HG02973 (cell line): ENCODE measurements around the gene TOP1.
"Not testable (repeated sequence)": the region's sequence is repeated elsewhere in the genome, so short reads cannot be mapped to it uniquely, and the experiment has no call there.

Experiments
- ATAC-seq: cut with Tn5 transposase; IDR thresholded peaks from one replicate; pipeline ENCODE4 v1.9.1; 2021; ENCODE audit warnings: moderate library complexity; ENCODE audit not compliant: unreplicated experiment

The TOP1 gene

GRCh38 chr20:41003936-41004294, 24.7 kb upstream of the TOP1 start:
- not testable (repeated sequence) for ATAC-seq

GRCh38 chr20:41004531-41005360, 23.9 kb upstream of the TOP1 start:
- no peak for ATAC-seq

GRCh38 chr20:41005361-41005729, 23.3 kb upstream of the TOP1 start:
- no peak for ATAC-seq

- ATAC-seq = no peak
These were observed 22.3 kb upstream of the TOP1 start for GRCh38 chr20:41006126-41006935.

- ATAC-seq = no peak
These were observed 21.6 kb upstream of the TOP1 start for GRCh38 chr20:41006936-41007474.

GRCh38 chr20:41007481-41007880, 21.1 kb upstream of the TOP1 start:
- no peak for ATAC-seq

GRCh38 chr20:41009946-41010345, 18.7 kb upstream of the TOP1 start:
- ATAC-seq = no peak

GRCh38 chr20:41011551-41012067, 17.0 kb upstream of the TOP1 start:
- ATAC-seq = peak; percentile 91

GRCh38 chr20:41014561-41015088, 14.0 kb upstream of the TOP1 start:
- no peak for ATAC-seq

GRCh38 chr20:41017448-41018042, 11.1 kb upstream of the TOP1 start:
- ATAC-seq = no peak

- no peak for ATAC-seq
These were observed 10.5 kb upstream of the TOP1 start for GRCh38 chr20:41018153-41018552.

GRCh38 chr20:41023549-41023948, 5.1 kb upstream of the TOP1 start:
- ATAC-seq = no peak

- ATAC-seq = no peak
These were observed 1.3 kb upstream of the TOP1 start for GRCh38 chr20:41027366-41027765.

GRCh38 chr20:41027872-41028358, 707 bp upstream of the TOP1 start:
- ATAC-seq = no peak

GRCh38 chr20:41029150-41029901, 704 bp downstream of the TOP1 start:
- ATAC-seq = peak; percentile 23

- ATAC-seq = no peak
These were observed 1.4 kb downstream of the TOP1 start for GRCh38 chr20:41030061-41030460.

GRCh38 chr20:41030531-41031242, 2.1 kb downstream of the TOP1 start:
- ATAC-seq = no peak

- ATAC-seq = no peak
These were observed 2.6 kb downstream of the TOP1 start for GRCh38 chr20:41031243-41031619.

- no peak for ATAC-seq
These were observed 3.6 kb downstream of the TOP1 start for GRCh38 chr20:41032271-41032670.

- ATAC-seq = no peak
These were observed 5.6 kb downstream of the TOP1 start for GRCh38 chr20:41034239-41034638.
